Right atrium auricular region (tissue), 2 donors: Measurements from ENCODE around the gene LPP. TPM values are rescaled to one million over a fixed set of nuclear protein-coding genes. Genes with fewer than 3 reads are reported as not detected.

Source experiments
- DNase-seq: peaks from one replicate; pipeline ENCODE4 v3.0.0-alpha.2; 2019; ENCODE audit warnings: low spot score
- H3K27ac ChIP-seq, 2 donors: fragments of 200-600 bp; sonication (generic); 1 replicate in 1 of 2; 2 replicates in 1 of 2; pipeline ENCODE4 v1.5.1; 2016 to 2019
- H3K27me3 ChIP-seq, 2 donors: fragments of 200-600 bp; sonication (generic); one replicate each; pipeline versions ENCODE4 v1.5.1 to v1.6.0; 2017 to 2019
- H3K36me3 ChIP-seq: fragments of 200-600 bp; sonication (generic); one replicate; pipeline ENCODE4 v1.5.1; 2016
- H3K4me1 ChIP-seq, 2 donors: fragments of 200-600 bp; sonication (generic); one replicate each; pipeline versions ENCODE4 v1.5.1 to v1.6.0; 2017 to 2019
- H3K4me3 ChIP-seq, 2 donors: fragments of 200-600 bp; sonication (generic); 1 replicate in 1 of 2; 2 replicates in 1 of 2; pipeline ENCODE4 v1.5.1; 2017 to 2019; ENCODE audit warnings: mild to moderate bottlenecking in 1 of 2, moderate library complexity in 1 of 2
- H3K9me3 ChIP-seq, 2 donors: fragments of 200-600 bp; sonication (generic); one replicate each; pipeline ENCODE4 v1.5.1; 2019
- total RNA-seq, 2 donors: library from RNA; depleted of rRNA; stranded (reverse); fragments of >200 nt; gene quantifications; one replicate each; pipeline ENCODE4 v1.1.0, GENCODE V29; 2016
- TF ChIP-seq, protein P1 (sequence below), 2 donors: fragments of 200-600 bp; sonication (generic); IDR thresholded peaks; one replicate each; pipeline ENCODE4 v1.5.1; 2019; ENCODE audit warnings: antibody characterized with exemption in 2 of 2

The LPP gene
- total RNA-seq, 2 donors from 2014 or later = 117 to 186 TPM

DNA sequence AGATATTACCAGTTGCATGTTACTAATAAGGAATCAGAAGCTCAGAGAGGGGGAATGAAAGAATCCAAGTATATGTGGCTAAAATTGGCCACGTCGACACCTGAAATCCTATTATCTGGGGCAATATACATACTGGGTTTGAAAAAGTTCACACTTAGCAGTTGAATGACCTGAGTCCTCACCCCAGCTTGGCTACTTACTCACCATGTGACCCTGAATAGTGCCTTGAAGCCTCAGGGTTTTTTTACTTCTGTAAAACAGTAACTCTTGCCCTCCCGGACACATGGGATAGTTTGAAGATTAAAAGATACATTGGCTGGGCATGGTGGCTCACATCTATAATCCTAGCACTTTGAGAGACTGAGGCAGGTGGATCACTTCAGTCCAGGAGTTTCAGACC, 675.6 kb downstream of the LPP start:
- no peak overlapping the region for H3K27ac ChIP-seq
- H3K27me3 ChIP-seq = no peaks in the 10 kb centered on the region
- no peak overlapping the region for H3K4me3 ChIP-seq
- no peaks in the 10 kb centered on the region for H3K9me3 ChIP-seq
- H3K36me3 ChIP-seq = no peaks in the 10 kb centered on the region
- peaks cover 0 to 45% of the 10 kb centered on the region in 2 donors for H3K4me1 ChIP-seq
- TF ChIP-seq, protein P1, sequence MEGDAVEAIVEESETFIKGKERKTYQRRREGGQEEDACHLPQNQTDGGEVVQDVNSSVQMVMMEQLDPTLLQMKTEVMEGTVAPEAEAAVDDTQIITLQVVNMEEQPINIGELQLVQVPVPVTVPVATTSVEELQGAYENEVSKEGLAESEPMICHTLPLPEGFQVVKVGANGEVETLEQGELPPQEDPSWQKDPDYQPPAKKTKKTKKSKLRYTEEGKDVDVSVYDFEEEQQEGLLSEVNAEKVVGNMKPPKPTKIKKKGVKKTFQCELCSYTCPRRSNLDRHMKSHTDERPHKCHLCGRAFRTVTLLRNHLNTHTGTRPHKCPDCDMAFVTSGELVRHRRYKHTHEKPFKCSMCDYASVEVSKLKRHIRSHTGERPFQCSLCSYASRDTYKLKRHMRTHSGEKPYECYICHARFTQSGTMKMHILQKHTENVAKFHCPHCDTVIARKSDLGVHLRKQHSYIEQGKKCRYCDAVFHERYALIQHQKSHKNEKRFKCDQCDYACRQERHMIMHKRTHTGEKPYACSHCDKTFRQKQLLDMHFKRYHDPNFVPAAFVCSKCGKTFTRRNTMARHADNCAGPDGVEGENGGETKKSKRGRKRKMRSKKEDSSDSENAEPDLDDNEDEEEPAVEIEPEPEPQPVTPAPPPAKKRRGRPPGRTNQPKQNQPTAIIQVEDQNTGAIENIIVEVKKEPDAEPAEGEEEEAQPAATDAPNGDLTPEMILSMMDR (IDR thresholded peaks at IDR 0.05) = no peak
- DNase-seq = no peak

DNA sequence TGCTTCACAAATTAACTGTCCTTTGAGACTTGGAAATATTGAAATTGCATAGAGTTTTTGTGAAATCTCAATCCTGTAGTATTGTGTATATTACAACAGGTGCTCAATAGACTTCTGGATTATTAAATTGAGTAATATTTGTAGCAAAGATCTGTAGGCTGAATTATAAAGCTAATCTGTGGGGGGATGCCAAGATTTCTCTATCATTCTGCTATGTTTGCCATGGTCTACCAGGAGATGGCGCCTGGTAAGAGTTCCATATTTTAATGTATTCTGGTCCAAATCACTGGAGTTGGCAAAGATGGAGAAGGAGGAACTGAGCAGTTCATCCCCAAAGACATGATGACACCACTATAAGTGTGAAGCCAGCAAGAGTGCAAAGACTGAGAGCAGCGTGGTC, 676.9 kb downstream of the LPP start:
- no peak overlapping the region for H3K4me3 ChIP-seq

DNA sequence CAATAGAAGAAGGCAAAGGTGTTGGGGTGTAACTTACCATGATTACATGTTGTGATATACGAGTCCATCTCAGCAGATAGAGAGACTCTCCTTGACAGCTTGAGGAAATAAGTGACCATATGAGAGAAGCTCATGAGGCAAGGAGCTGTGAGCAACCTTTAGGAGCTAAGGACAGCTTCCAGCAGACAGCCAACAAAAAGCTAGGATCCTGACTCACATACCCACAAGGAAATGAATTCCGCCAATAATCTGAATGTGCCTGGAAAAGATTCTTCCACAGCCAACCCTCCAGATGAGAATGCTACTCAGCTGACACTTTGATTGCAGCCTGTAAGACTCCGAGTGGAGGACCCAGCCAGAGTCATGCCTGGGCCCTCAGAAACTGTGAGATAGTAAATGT, 678.2 kb downstream of the LPP start:
- Histone ChIP-seq H3K4me3 (no peak overlapping the region), H3K27me3 (no peaks in the 10 kb centered on the region), H3K36me3 (no peaks in the 10 kb centered on the region), H3K4me1 (peaks cover 0 to 31% of the 10 kb centered on the region in 2 donors), H3K27ac (peak overlapping the region in 1 of 2 donors; percentile 32), H3K9me3 (no peaks in the 10 kb centered on the region)
- DNase-seq = no peak
- TF ChIP-seq, protein P1 (IDR thresholded peaks at IDR 0.05) = no peak

More for the DNA sequence above, 676.9 kb downstream of the LPP start:
- Histone ChIP-seq H3K27ac (no peak overlapping the region), H3K9me3 (no peaks in the 10 kb centered on the region), H3K36me3 (no peaks in the 10 kb centered on the region), H3K4me1 (peaks cover 0 to 37% of the 10 kb centered on the region in 2 donors), H3K27me3 (no peaks in the 10 kb centered on the region)
- DNase-seq = no peak
- TF ChIP-seq, protein P1 (IDR thresholded peaks at IDR 0.05) = peak in 1 of 2 donors; percentile 21

DNA sequence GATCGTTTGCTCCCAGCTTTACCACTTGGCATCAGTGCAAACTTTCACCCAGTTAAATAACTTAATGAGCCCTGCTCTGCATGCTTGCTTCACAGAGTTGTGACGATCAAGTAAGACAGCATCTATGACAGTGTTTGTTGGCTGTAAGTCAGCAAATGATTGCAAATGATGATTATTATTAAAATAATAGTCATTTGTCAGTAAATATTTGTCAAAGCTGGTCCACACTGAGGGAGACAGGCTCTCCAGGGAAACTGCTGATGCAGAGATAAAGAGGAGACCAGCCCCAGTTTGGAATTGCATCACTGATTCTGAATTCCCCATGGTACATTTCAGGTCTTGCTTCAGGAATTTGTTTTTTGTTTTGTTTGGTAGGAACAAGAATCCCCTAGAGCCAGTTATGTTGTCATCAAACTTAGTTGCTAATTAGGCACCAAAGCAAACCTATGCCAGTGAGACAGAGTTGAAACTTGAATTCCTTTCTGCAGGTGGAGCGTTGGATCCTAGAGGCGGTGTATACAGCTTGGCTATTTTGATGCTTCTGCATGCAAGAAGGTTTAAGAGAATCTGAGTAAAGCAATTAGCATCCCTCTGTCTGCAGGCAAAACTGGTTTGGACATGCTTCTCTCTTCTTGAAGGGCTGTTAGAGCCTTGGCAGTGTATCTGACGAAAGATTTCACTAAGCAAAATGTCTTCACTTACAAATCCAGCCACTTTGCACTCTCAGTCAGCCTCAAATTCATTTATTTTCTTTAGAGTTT, 679.2 kb downstream of the LPP start:
- DNase-seq = no peak
- Histone ChIP-seq H3K27ac (peak overlapping the region in 1 of 2 donors; percentile 32), H3K36me3 (no peaks in the 10 kb centered on the region), H3K27me3 (no peaks in the 10 kb centered on the region), H3K9me3 (no peaks in the 10 kb centered on the region), H3K4me1 (peaks cover 0 to 22% of the 10 kb centered on the region in 2 donors), H3K4me3 (no peak overlapping the region)
- TF ChIP-seq, protein P1 (IDR thresholded peaks at IDR 0.05) = no peak

DNA sequence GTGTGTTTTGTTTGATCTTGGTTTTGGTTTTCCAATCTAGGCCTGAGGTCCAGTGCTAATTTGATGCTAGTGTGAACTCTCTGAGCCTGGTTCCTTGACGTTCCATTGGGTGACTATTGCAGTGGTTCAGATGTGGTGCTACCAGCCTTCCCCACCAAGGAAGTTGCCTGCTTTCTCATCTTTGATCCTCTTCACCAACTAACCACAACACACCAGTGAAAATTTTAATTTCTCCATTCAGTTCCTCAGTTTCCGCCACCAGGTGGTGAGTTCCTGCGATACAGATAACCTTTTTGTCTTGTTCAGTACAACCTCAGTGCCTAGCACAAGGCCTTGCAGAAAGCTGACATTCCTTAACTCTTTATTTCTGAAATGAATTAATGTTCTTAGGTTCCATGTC, 680.4 kb downstream of the LPP start:
- no peak overlapping the region for H3K27ac ChIP-seq
- DNase-seq = no peak
- H3K4me1 ChIP-seq = peaks cover 0 to 19% of the 10 kb centered on the region in 2 donors
- no peaks in the 10 kb centered on the region for H3K27me3 ChIP-seq
- no peaks in the 10 kb centered on the region for H3K9me3 ChIP-seq
- H3K4me3 ChIP-seq = no peak overlapping the region
- TF ChIP-seq, protein P1 (IDR thresholded peaks at IDR 0.05) = no peak
- no peaks in the 10 kb centered on the region for H3K36me3 ChIP-seq
